SU-DHL-6 (cell line): ENCODE data around the gene IL1RL2.

ENCODE experiments used
- EZH2phosphoT487 ChIP-seq: fragments of 200-600 bp; sonication (generic), shearing (Covaris generic); conservative IDR thresholded peaks from 2 replicates; pipeline ENCODE4 v1.6.1; 2018; ENCODE audit warnings: mild to moderate bottlenecking, antibody characterized with exemption, low read length, moderate library complexity, mixed read lengths
- TF ChIP-seq, protein P1 (sequence below): fragments of 200-600 bp; sonication (generic); IDR thresholded peaks from one replicate; pipeline ENCODE4 v1.5.1; 2017; ENCODE audit warnings: antibody characterized with exemption, mild to moderate bottlenecking, low read length, moderate library complexity; ENCODE audit not compliant: insufficient read depth, poor library complexity, severe bottlenecking

GRCh38 chr2:102266204-102266603 is 79.4 kb downstream of the IL1RL2 start:
- TF ChIP-seq, protein P1, sequence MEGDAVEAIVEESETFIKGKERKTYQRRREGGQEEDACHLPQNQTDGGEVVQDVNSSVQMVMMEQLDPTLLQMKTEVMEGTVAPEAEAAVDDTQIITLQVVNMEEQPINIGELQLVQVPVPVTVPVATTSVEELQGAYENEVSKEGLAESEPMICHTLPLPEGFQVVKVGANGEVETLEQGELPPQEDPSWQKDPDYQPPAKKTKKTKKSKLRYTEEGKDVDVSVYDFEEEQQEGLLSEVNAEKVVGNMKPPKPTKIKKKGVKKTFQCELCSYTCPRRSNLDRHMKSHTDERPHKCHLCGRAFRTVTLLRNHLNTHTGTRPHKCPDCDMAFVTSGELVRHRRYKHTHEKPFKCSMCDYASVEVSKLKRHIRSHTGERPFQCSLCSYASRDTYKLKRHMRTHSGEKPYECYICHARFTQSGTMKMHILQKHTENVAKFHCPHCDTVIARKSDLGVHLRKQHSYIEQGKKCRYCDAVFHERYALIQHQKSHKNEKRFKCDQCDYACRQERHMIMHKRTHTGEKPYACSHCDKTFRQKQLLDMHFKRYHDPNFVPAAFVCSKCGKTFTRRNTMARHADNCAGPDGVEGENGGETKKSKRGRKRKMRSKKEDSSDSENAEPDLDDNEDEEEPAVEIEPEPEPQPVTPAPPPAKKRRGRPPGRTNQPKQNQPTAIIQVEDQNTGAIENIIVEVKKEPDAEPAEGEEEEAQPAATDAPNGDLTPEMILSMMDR: no peak
- no peak for TF ChIP-seq EZH2phosphoT487
